SHP77 (cell line): ENCODE results near the gene ERF.

Experiments
- DNase-seq, 2 experiments: peaks; one replicate each; lab custom pipeline; 2025; lab: John Stamatoyannopoulos, UW

Gene ERF

GRCh38 chr19:42242069-42242511 is 12.8 kb downstream of the ERF start:
- no peak for DNase-seq

GRCh38 chr19:42241279-42241678 is 13.6 kb downstream of the ERF start:
- DNase-seq: no peak

- DNase-seq: no peak
Measured at GRCh38 chr19:42239544-42240220, 15.2 kb downstream of the ERF start.

- no peak for DNase-seq
Measured at GRCh38 chr19:42235181-42235580, 19.7 kb downstream of the ERF start.

GRCh38 chr19:42234364-42234763 is 20.6 kb downstream of the ERF start:
- DNase-seq: no peak

DNA sequence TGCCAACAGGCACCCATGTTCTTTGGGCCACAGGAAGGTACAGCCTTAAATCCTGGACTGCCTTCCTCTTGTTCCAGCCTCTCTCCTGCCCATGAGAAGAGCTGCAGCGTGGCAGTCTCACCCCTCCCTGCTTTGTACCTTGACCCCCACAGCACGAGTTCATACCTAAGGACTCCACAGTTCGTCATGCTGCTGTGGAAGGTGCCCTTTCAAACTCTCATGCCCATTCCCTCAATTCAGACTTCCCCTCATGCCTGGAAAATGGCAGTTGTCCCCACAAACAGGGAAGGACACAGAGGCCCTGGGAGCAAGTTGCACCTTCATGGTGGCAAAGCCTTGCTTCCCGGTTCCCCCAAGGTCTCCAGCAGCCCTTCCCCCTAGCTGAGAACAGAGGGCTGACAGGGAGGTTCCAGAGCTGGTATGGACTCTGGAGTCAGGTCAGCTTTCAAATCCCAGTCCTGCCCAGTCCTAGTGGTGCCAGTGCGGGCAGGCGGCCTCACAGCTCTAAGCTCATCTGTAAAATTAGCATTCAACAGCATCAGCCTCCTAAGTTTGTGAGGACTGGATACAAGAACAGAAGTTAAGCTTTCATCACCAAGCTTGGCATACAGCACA is 21.1 kb downstream of the ERF start:
- no peak for DNase-seq

GRCh38 chr19:42233106-42233505 is 21.8 kb downstream of the ERF start:
- DNase-seq: peak in 1 of 2 experiments; percentile 25

GRCh38 chr19:42232435-42232834 is 22.5 kb downstream of the ERF start:
- no peak for DNase-seq

DNA sequence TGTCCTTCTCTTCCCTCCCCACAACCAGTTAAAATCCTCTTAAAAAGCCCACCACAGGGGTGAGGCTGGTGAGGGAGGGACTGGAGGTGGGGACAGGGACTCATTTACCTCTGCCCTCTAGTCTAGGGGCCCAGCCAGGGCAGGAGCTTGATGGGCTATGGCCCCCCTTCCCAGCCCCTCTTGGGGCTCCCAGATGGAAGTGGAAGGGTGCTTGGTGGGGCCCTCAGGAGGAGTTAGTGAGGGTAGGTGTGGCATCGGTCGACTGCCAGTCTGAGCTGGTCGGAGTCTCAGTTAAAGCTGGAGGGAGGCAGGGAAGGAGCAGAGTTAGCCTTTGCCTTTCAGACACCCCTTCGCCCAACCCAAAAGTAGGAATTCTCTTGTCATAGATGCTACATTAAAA is 24.4 kb downstream of the ERF start:
- no peak for DNase-seq

GRCh38 chr19:42229855-42230351 is 25.0 kb downstream of the ERF start:
- no peak for DNase-seq

DNA sequence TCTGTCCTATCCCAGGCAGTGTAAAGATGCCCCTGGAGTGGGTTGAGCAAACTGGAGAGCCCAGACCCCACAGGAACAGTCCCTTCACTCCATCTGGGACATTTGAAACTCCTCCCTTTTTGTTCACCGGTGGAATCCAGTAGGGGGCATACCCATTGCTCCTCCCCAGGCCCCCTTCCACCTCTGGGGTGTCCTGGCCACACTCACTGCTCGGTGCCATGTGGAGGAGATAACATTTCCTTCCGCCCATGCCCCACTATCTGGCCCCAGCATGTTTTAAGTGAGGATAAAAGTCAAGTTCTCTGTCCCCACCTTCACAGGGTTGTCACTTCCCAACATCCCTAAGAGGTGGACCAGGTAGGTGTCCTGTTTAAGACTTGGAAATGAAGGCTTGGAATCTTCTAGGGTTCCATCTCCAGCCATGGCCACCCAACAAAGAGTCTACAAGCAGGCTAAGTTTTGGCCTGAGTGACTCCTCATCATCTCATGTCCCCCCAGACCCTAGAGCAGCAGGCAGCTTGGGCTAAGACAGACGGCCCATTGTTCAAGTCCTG is 25.6 kb downstream of the ERF start:
- no peak for DNase-seq

GRCh38 chr19:42228641-42229040 is 26.3 kb downstream of the ERF start:
- no peak for DNase-seq

DNA sequence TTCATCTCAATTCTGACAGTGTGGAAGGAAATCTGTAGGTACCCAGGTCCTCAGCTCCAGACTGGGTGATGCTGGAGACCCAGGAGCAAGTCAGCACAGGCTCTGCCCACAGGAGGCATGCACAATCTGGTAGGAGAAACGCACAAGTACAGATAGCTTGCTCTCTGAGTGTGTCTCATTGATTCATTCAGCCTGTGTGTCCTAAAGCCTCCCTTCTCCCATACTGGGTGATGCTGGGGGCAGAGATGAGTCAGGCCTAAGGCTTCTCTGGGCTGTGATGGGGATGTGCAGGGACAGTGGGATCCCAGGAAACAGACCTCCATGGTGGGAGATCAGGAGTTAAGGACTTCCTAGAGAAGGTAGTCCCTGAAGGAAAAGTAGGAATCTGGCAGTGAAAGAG is 28.0 kb downstream of the ERF start:
- no peak for DNase-seq

GRCh38 chr19:42225718-42226292 is 29.1 kb downstream of the ERF start:
- DNase-seq: no peak

DNA sequence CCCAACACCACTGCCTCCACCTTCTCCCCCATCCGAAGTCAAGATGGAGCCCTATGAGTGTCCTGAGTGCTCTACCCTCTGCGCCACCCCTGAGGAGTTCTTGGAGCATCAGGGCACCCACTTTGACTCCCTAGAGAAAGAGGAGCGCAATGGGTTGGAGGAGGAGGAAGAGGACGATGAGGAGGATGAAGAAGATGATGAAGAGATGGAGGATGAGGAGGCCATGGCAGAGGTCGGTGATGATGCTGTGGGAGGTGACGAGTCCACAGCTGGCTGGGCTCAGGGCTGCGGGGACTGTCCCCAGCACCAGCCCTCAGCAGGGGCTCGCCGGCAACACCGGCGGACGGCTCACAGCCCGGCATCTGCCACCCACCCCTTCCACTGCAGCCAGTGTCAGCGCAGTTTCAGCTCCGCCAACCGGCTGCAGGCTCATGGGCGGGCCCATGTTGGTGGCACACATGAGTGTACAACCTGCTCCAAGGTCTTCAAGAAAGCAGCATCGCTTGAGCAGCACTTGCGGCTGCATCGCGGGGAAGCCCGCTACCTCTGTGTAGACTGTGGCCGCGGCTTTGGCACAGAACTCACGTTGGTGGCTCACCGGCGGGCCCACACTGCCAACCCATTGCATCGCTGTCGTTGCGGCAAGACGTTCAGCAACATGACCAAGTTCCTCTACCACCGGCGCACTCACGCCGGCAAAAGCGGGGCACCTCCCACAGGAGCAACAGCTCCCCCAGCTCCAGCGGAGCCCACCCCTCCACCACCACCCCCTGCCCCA is 29.8 kb downstream of the ERF start:
- no peak for DNase-seq

- DNase-seq: no peak
Measured at GRCh38 chr19:42220751-42221097, 34.2 kb downstream of the ERF start.

- peak; percentile 96 for DNase-seq
Measured at GRCh38 chr19:42219812-42220750, 34.8 kb downstream of the ERF start, which contains the start of gene ZNF526. TSS of gene ZNF526 (plus strand) at chr19:42220312. CDS start at chr19:42224404, 4,092 bp downstream.

DNA sequence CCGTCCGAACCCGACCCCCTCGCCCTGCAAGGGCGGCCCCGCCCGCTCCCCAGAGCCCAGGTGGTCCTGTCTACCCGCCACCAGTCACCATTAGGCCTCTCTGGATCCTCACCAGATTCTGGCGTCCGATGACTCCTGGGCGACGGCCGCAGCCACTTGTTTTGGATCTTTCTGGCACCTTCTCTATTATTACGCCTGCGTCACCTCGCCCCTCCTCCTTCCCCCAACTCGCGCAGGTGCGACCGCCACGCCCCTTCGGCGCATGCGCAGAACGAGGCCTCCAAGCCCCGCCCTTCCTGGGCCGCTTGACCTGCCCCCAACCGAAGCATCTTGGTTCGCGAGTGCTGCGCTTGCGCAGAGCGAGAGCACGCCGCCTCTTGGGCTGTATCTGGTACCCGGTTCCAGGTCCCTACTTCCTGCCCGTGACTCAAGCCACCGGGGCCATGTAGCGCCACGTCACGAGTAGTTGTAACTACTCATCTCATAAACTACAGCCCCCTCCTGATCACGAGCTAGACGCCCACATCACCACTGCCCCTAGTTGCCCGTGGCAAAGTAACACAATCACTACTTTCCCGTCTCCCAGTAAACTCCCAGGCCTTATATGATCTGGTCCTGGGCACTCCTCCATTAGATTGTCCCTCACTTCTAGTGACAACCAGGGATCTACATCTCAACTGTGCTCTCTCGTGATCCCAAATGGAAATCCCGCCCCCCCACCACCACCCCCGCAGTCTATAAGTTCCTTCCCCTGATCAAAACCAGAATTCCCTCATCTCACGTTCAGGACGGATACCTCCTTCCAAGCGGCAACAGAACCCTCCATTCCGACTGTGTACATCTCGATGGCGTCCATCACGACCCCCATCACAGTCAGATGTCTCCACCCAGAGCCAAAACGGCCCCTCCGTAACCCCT is 37.1 kb downstream of the ERF start, which contains the start of gene DEDD2:
DEDD2 (minus strand) TSS at position 158 of the 918 bp plus-strand sequence. CDS start 670 bp downstream, outside the sequence.
- peak; percentile 90 to 94 for DNase-seq

GRCh38 chr19:42216653-42217519 is 38.0 kb downstream of the ERF start:
- peak in 1 of 2 experiments; percentile 4 for DNase-seq
